Heart right ventricle (tissue), 16 donors: ENCODE measurements around the gene CD7. TPM values are rescaled to one million over a fixed set of nuclear protein-coding genes. Genes with fewer than 3 reads are reported as not detected.

ENCODE experiments used
- ATAC-seq, 8 donors: fragments of 200-7000 bp; cut with Tn5 transposase; one replicate each; pipeline ENCODE4 v1.9.1; 2020; ENCODE audit warnings: mild to moderate bottlenecking in 8 of 8, moderate library complexity in 8 of 8, moderate number of reproducible peaks in 1 of 8
- DNase-seq, 2 donors: peaks; one replicate each; pipeline ENCODE4 v3.0.0-alpha.2; 2020
- H3K27ac ChIP-seq, 10 donors: fragments of 200-600 bp; sonication (generic) in 2 of 10; one replicate each; pipeline versions ENCODE4 v1.5.0 to v1.8.0; 2020 to 2022; ENCODE audit warnings: mild to moderate bottlenecking in 3 of 10
- H3K27me3 ChIP-seq, 7 donors: fragments of 200-600 bp; one replicate each; pipeline ENCODE4 v1.8.0; 2021 to 2022; ENCODE audit warnings: mild to moderate bottlenecking in 2 of 7
- H3K36me3 ChIP-seq, 9 donors: fragments of 200-600 bp; sonication (generic) in 1 of 9; one replicate each; pipeline versions ENCODE4 v1.5.0 to v1.8.0; 2020 to 2022; ENCODE audit warnings: mild to moderate bottlenecking in 2 of 9
- H3K4me1 ChIP-seq, 9 donors: fragments of 200-600 bp; sonication (generic) in 1 of 9; one replicate each; pipeline versions ENCODE4 v1.5.0 to v1.8.0; 2020 to 2022; ENCODE audit warnings: mild to moderate bottlenecking in 4 of 9
- H3K4me3 ChIP-seq, 10 donors: fragments of 200-600 bp; sonication (generic) in 2 of 10; one replicate each; pipeline versions ENCODE4 v1.5.0 to v1.8.0; 2020 to 2022; ENCODE audit warnings: mild to moderate bottlenecking in 7 of 10, moderate library complexity in 2 of 10
- H3K9me3 ChIP-seq, 11 donors: fragments of 200-600 bp in 10 of 11; sonication (generic) in 2 of 11; one replicate each; pipeline versions ENCODE4 v1.5.0 to v1.8.0; 2013 to 2022; ENCODE audit warnings: mild to moderate bottlenecking in 2 of 11, control low read depth in 1 of 11, moderate library complexity in 1 of 11
- CTCF ChIP-seq, 9 donors: fragments of 200-600 bp; sonication (generic) in 2 of 9; IDR thresholded peaks; one replicate each; pipeline versions ENCODE4 v1.5.0 to v1.8.0; 2021 to 2022; ENCODE audit warnings: antibody characterized with exemption in 9 of 9, mild to moderate bottlenecking in 5 of 9, moderate library complexity in 1 of 9
- WGBS, 2 donors: extraction: QIAGEN DNeasy Blood & Tissue Kit; methylation state at CpG; one replicate each; pipeline ENCODE4 v1.1.7; 2013; ENCODE audit warnings: inconsistent platforms in 1 of 2; 5-methylcytosine and 5-hydroxymethylcytosine counted together
- intact Hi-C, 10 donors: fragments of 100-400 bp; cut with DNase I; formaldehyde crosslinking; loops; one replicate each; pipeline versions ENCODE4 v1.11.1 to v1.14.2; 2022
- polyA plus RNA-seq, 2 donors: library from polyadenylated mRNA; stranded (reverse); fragments of 200-250 nt; gene quantifications; one replicate each; pipeline ENCODE4 v1.2.3, GENCODE V29; 2013
- total RNA-seq, 10 donors: library from RNA; stranded (reverse); fragmentation: NEBNext Ultra II Directional in 3 of 10; extraction: Animal tissue kit (Norgen Biotek cat#: 25700) in 3 of 10; gene quantifications; one replicate each; pipeline versions ENCODE4 v1.2.1 to v1.2.4, GENCODE V29; 2021 to 2023
- donor health status: Arrhythmogenic right ventricular cardiomyopathy.
- donor health status: ischemic (EF 13 %, LVEDD 7.1; RV severe dilation, severe dysfunction).
- donor health status: healthy with polysubstance abuse.
- donor health status: DM: no; HTN: yes; CAD: no.
- donor health status: DM: no; HTN: no; CAD: no.
- donor health status: ischemic (EF 25% LVEDD 6.9; RV normal size, moderate dysfunction).
- donor health status: ischemic (EF 25% LVEDD 5.7; RV mildly dilated, moderate dysfunction).
- donor health status: healthy.
- donor health status: DM: yes; HTN: yes; CAD: no.
- donor health status: Ischemic cardiomyopathy.
- donor health status: ischemic (EF 35%, LVEDD 5.7; RV mildly dilated, moderate dysfunction).
- donor health status: nonischemic (EF 11% LVEDD 7.7; RV severe dilation, severe dysfunction).
- donor health status: DM: yes; HTN: yes; CAD: no.
- donor health status: PGD.
- donor health status: ischemic (EF 29% LVEDD 5.4; RV normal size, mild dysfunction).
- donor health status: nonischemic (EF 23%, LVEDD 6.1; RV moderate dilation, normal function).

CD7 gene
- total and polyA plus RNA-seq, 12 donors: 0.15 to 6.0 (median 0.39) TPM; not detected in 1

- H3K4me3 ChIP-seq: peak overlapping the region in 9 of 10 donors; percentile 31 to 57 (median 49)
- peak; percentile 67 for DNase-seq
- no peaks in the 10 kb centered on the region for H3K9me3 ChIP-seq
- ATAC-seq: peak in 6 of 8 donors; percentile 8 to 53 (median 20)
- TF ChIP-seq CTCF (IDR thresholded peaks at IDR 0.05): no peak
- peaks cover 0 to 11% (median 0%) of the 10 kb centered on the region in 7 donors for H3K27me3 ChIP-seq
- H3K4me1 ChIP-seq: peaks cover 11 to 81% (median 31%) of the 10 kb centered on the region in 9 donors
- WGBS, 2 donors: 54 to 61% methylated on average over 19 of the region's 19 CpGs
- intact Hi-C loops: loop anchor here in 4 of 10 donors (5.0 to 10.0 kb wide), 2 partner anchors 52 to 65 kb away; no protein-coding TSS in a partner anchor
- no peaks in the 10 kb centered on the region for H3K36me3 ChIP-seq
- peak overlapping the region; percentile 66 to 99 (median 88) for H3K27ac ChIP-seq
Measured at GRCh38 chr17:82297280-82297713, 20.1 kb downstream of the CD7 start.

GRCh38 chr17:82296511-82297279, 20.7 kb downstream of the CD7 start:
- Histone ChIP-seq H3K27me3 (peaks cover 0 to 5% (median 0%) of the 10 kb centered on the region in 7 donors), H3K4me1 (peaks cover 11 to 82% (median 37%) of the 10 kb centered on the region in 9 donors), H3K36me3 (no peaks in the 10 kb centered on the region), H3K9me3 (no peaks in the 10 kb centered on the region), H3K27ac (peak overlapping the region; percentile 66 to 99 (median 88)), H3K4me3 (peak overlapping the region in 8 of 10 donors; percentile 31 to 57 (median 51))
- ATAC-seq: no peak
- TF ChIP-seq CTCF (IDR thresholded peaks at IDR 0.05): no peak
- intact Hi-C loops: loop anchor here in 4 of 10 donors (5.0 to 10.0 kb wide), 2 partner anchors 52 to 64 kb away; no protein-coding TSS in a partner anchor
- DNase-seq: no peak
- WGBS, 2 donors: 51 to 54% methylated on average over 7 of the region's 7 CpGs

- WGBS, 2 donors: 70 to 79% methylated on average over 4 of the region's 4 CpGs
- H3K4me3 ChIP-seq: no peak overlapping the region
- H3K27me3 ChIP-seq: no peaks in the 10 kb centered on the region
- H3K27ac ChIP-seq: no peak overlapping the region
- H3K36me3 ChIP-seq: no peaks in the 10 kb centered on the region
- no peak for TF ChIP-seq CTCF (IDR thresholded peaks at IDR 0.05)
- peaks cover 11 to 76% (median 39%) of the 10 kb centered on the region in 9 donors for H3K4me1 ChIP-seq
- intact Hi-C loops: loop anchor here in 4 of 10 donors (5.0 to 10.0 kb wide), 2 partner anchors 51 to 63 kb away; no protein-coding TSS in a partner anchor
- ATAC-seq (no peak), DNase-seq (no peak)
- no peaks in the 10 kb centered on the region for H3K9me3 ChIP-seq
Measured at GRCh38 chr17:82295472-82295814, 22.0 kb downstream of the CD7 start.

- peaks cover 14 to 64% (median 47%) of the 10 kb centered on the region in 9 donors for H3K4me1 ChIP-seq
- intact Hi-C loops: loop anchor here in 3 of 10 donors (10.0 kb wide), 1 partner anchor 49 kb away; no protein-coding TSS in a partner anchor
- TF ChIP-seq CTCF (IDR thresholded peaks at IDR 0.05): no peak
- no peak for ATAC-seq
- peak overlapping the region in 9 of 10 donors; percentile 53 to 85 (median 80) for H3K27ac ChIP-seq
- no peak for DNase-seq
- no peaks in the 10 kb centered on the region for H3K27me3 ChIP-seq
- H3K4me3 ChIP-seq: peak overlapping the region in 7 of 10 donors; percentile 15 to 88 (median 52)
- H3K9me3 ChIP-seq: no peaks in the 10 kb centered on the region
- no peaks in the 10 kb centered on the region for H3K36me3 ChIP-seq
- 89 to 91% methylated on average over 15 of the region's 15 CpGs for WGBS, 2 donors
Measured at GRCh38 chr17:82294064-82294773, 23.2 kb downstream of the CD7 start.
